Loucy (cell line): ENCODE data around the gene ITPKB.

Source experiments
- H2AFZ ChIP-seq: fragments of 200-600 bp; sonication (generic); 2 replicates; pipeline ENCODE4 v1.6.0; 2016; ENCODE audit warnings: antibody characterized with exemption, mild to moderate bottlenecking, low read length, moderate library complexity
- H3F3A ChIP-seq: fragments of 200-600 bp; 2 replicates; pipeline ENCODE4 v1.6.0; 2016; ENCODE audit warnings: antibody characterized with exemption, low read depth, mild to moderate bottlenecking
- H3K27me3 ChIP-seq: fragments of 200-600 bp; sonication (generic); 2 replicates; pipeline ENCODE4 v1.6.1; 2014; ENCODE audit warnings: low read length, mild to moderate bottlenecking; ENCODE audit not compliant: insufficient read depth, poor library complexity, severe bottlenecking
- H3K36me3 ChIP-seq: fragments of 200-600 bp; sonication (generic); 2 replicates; pipeline ENCODE4 v1.6.1; 2016; ENCODE audit warnings: low read length; ENCODE audit not compliant: insufficient read depth
- H3K4me1 ChIP-seq: fragments of 200-600 bp; sonication (generic); 2 replicates; pipeline ENCODE4 v1.5.1; 2014; ENCODE audit warnings: low read length, mild to moderate bottlenecking; ENCODE audit not compliant: insufficient read depth, poor library complexity, severe bottlenecking
- H3K4me2 ChIP-seq: fragments of 200-600 bp; sonication (generic); 2 replicates; pipeline ENCODE4 v1.6.0; 2014; ENCODE audit warnings: antibody characterized with exemption, low read length, low read depth, mild to moderate bottlenecking; ENCODE audit not compliant: poor library complexity, severe bottlenecking
- H3K4me3 ChIP-seq: fragments of 200-600 bp; sonication (generic); 2 replicates; pipeline ENCODE4 v1.5.1; 2014; ENCODE audit warnings: low read length, mild to moderate bottlenecking, mixed read lengths; ENCODE audit not compliant: poor library complexity, severe bottlenecking
- H3K79me2 ChIP-seq: fragments of 200-600 bp; sonication (generic); 2 replicates; pipeline ENCODE4 v1.6.1; 2014; ENCODE audit warnings: low read length; ENCODE audit not compliant: insufficient read depth
- H3K9ac ChIP-seq: fragments of 200-600 bp; sonication (generic); 2 replicates; pipeline ENCODE4 v1.6.0; 2014; ENCODE audit warnings: mild to moderate bottlenecking, low read depth, low read length, moderate library complexity; ENCODE audit not compliant: poor library complexity, severe bottlenecking
- H3K9me2 ChIP-seq: fragments of 200-600 bp; sonication (generic); replicated peaks from 2 replicates; pipeline ENCODE4 v1.6.1; 2016; ENCODE audit warnings: low read depth, low read length, mixed read lengths
- H3K9me3 ChIP-seq: fragments of 200-600 bp; sonication (generic); 2 replicates; pipeline ENCODE4 v1.6.1; 2014; ENCODE audit warnings: mild to moderate bottlenecking, antibody characterized with exemption, low read length, low read depth; ENCODE audit not compliant: insufficient read depth
- H4K20me1 ChIP-seq: fragments of 200-600 bp; sonication (generic); 2 replicates; pipeline ENCODE4 v1.6.0; 2014; ENCODE audit warnings: antibody characterized with exemption, low read length, mild to moderate bottlenecking; ENCODE audit not compliant: insufficient read depth, poor library complexity, severe bottlenecking
- EZH2phosphoT487 ChIP-seq: fragments of 200-600 bp; IDR thresholded peaks from 2 replicates; pipeline ENCODE4 v1.6.1; 2018; ENCODE audit warnings: antibody characterized with exemption, mild to moderate bottlenecking, moderate library complexity, borderline replicate concordance
- TF ChIP-seq, protein P1 (sequence below): fragments of 200-600 bp; sonication (generic); conservative IDR thresholded peaks from 2 replicates; pipeline ENCODE4 v1.5.1; 2014; ENCODE audit warnings: mild to moderate bottlenecking, antibody characterized with exemption, low read length

The ITPKB gene

GRCh38 chr1:226650236-226650841, 88.7 kb downstream of the ITPKB start:
- Histone ChIP-seq H3K9me2 (no peaks in the 10 kb centered on the region), H3K79me2 (peaks cover 12% of the 10 kb centered on the region), H3F3A (no peaks in the 10 kb centered on the region), H3K27me3 (no peaks in the 10 kb centered on the region), H3K4me1 (peaks cover 30% of the 10 kb centered on the region), H3K4me3 (no peak overlapping the region), H3K9me3 (no peaks in the 10 kb centered on the region), H3K4me2 (no peak overlapping the region), H4K20me1 (no peaks in the 10 kb centered on the region), H3K36me3 (peaks cover 40% of the 10 kb centered on the region; the same call in 1 of the 2 replicates), H2AFZ (no peak overlapping the region), H3K9ac (no peak overlapping the region)
- TF ChIP-seq, protein P1, sequence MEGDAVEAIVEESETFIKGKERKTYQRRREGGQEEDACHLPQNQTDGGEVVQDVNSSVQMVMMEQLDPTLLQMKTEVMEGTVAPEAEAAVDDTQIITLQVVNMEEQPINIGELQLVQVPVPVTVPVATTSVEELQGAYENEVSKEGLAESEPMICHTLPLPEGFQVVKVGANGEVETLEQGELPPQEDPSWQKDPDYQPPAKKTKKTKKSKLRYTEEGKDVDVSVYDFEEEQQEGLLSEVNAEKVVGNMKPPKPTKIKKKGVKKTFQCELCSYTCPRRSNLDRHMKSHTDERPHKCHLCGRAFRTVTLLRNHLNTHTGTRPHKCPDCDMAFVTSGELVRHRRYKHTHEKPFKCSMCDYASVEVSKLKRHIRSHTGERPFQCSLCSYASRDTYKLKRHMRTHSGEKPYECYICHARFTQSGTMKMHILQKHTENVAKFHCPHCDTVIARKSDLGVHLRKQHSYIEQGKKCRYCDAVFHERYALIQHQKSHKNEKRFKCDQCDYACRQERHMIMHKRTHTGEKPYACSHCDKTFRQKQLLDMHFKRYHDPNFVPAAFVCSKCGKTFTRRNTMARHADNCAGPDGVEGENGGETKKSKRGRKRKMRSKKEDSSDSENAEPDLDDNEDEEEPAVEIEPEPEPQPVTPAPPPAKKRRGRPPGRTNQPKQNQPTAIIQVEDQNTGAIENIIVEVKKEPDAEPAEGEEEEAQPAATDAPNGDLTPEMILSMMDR, result no peak; the same call in 1 of the 2 replicates
- TF ChIP-seq EZH2phosphoT487, result no peak

DNA sequence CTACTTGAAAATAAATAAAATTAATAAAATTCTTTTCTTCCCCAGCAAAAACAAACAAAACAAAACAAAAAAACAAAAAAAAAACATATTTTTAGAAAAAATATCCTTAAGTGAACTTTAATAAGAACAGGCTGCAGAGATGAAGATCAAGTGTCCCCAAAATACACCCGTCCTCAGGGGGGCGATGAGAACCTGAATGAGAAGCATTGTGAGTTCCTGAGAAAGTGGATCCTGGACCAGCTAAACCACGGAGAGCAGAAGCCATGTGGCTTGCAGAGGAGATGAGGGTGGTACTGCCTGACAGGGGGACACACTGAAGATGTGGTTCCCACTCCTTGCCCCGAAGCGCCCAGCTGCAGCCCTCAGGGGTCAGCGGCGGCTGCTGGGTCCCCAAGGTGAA, 89.3 kb downstream of the ITPKB start:
- peaks cover 12% of the 10 kb centered on the region for H3K79me2 ChIP-seq
- no peak overlapping the region for H2AFZ ChIP-seq
- TF ChIP-seq, protein P1, result peak; percentile 57
- TF ChIP-seq EZH2phosphoT487, result no peak
- H4K20me1 ChIP-seq, result no peaks in the 10 kb centered on the region
- no peaks in the 10 kb centered on the region for H3K9me3 ChIP-seq
- no peak overlapping the region for H3K9ac ChIP-seq
- H3K9me2 ChIP-seq, result no peaks in the 10 kb centered on the region
- H3K36me3 ChIP-seq, result peaks cover 46% of the 10 kb centered on the region; the same call in 1 of the 2 replicates
- H3K27me3 ChIP-seq, result no peaks in the 10 kb centered on the region
- H3K4me2 ChIP-seq, result no peak overlapping the region
- H3F3A ChIP-seq, result no peaks in the 10 kb centered on the region
- no peak overlapping the region for H3K4me3 ChIP-seq
- H3K4me1 ChIP-seq, result peaks cover 24% of the 10 kb centered on the region

GRCh38 chr1:226649244-226649643, 89.8 kb downstream of the ITPKB start:
- Histone ChIP-seq H4K20me1 (no peaks in the 10 kb centered on the region), H3F3A (no peaks in the 10 kb centered on the region), H3K36me3 (peaks cover 51% of the 10 kb centered on the region; the same call in 1 of the 2 replicates), H3K4me2 (no peak overlapping the region), H3K4me3 (no peak overlapping the region), H3K27me3 (no peaks in the 10 kb centered on the region), H3K4me1 (peaks cover 20% of the 10 kb centered on the region), H3K79me2 (peaks cover 12% of the 10 kb centered on the region), H3K9me2 (no peaks in the 10 kb centered on the region), H3K9ac (no peak overlapping the region), H2AFZ (no peak overlapping the region), H3K9me3 (no peaks in the 10 kb centered on the region)
- TF ChIP-seq, protein P1, result no peak
- TF ChIP-seq EZH2phosphoT487, result no peak
